Measurements from ENCODE around the gene CEP41. TPM values are rescaled to one million over a fixed set of nuclear protein-coding genes. Genes with fewer than 3 reads are reported as not detected.

The CEP41 gene
- total RNA-seq, 4 donors from 2014 or later = 4.4 to 9.6 (median 5.3) TPM

DNA sequence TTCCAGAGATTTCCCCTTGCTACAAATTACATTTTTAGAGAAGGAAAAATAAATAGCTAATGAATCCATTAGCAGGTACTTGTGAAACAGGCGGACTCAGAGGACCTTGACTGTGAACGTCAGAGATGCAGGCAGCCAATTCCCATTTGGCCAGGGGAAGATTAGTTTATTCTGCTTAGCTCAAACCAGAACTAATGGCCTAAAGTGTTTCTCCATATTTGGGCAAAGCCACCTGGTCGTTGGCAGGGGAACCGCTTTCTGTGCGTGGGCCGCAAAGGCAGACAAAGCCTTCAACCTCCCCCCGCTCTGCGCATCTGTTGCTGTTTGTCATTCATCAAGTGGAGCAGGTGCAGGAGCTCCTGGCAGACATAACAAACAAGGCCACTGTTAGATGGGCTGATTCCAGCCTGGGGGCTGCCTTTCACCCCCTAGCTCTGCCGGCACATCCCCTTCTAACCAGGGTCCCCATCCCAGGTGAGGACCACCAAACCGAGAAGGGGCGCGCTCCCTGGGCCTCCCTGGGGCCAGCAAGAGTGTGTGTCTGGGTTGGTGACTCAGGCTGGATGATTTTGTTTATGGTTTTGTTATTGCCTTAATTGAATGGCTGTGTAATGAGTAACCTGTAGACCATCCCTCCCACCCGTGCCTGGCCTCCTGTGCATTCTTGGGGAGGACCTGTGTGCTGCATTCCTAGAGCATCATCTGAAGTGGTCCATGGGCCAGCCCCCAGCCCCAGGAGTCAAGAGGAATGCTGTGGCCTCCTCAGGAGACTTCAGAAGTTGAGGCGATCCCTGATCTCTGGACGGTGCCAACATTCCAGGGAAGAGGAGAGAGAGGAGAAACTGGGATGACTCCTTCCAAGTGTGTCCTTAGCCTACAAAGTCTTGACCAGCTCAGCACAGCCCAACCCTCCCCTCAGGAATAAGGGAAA, 75.0 kb downstream of the CEP41 start:
- no peak overlapping the region for H3K4me3 ChIP-seq
- 77 to 79% methylated on average over 15 of the region's 15 CpGs for WGBS, 2 donors
- peaks cover 0 to 1% (median 0%) of the 10 kb centered on the region in 4 donors for H3K9me3 ChIP-seq
- H3K27me3 ChIP-seq = no peaks in the 10 kb centered on the region
- DNase-seq (ENCODE audit: low spot score in 2 of 2) = peak in 1 of 2 donors; percentile 41
- H3K4me1 ChIP-seq = peaks cover 0 to 31% (median 4%) of the 10 kb centered on the region in 4 donors
- TF ChIP-seq, protein P1, sequence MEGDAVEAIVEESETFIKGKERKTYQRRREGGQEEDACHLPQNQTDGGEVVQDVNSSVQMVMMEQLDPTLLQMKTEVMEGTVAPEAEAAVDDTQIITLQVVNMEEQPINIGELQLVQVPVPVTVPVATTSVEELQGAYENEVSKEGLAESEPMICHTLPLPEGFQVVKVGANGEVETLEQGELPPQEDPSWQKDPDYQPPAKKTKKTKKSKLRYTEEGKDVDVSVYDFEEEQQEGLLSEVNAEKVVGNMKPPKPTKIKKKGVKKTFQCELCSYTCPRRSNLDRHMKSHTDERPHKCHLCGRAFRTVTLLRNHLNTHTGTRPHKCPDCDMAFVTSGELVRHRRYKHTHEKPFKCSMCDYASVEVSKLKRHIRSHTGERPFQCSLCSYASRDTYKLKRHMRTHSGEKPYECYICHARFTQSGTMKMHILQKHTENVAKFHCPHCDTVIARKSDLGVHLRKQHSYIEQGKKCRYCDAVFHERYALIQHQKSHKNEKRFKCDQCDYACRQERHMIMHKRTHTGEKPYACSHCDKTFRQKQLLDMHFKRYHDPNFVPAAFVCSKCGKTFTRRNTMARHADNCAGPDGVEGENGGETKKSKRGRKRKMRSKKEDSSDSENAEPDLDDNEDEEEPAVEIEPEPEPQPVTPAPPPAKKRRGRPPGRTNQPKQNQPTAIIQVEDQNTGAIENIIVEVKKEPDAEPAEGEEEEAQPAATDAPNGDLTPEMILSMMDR (IDR thresholded peaks at IDR 0.05) = no peak
- TF ChIP-seq EP300 (IDR thresholded peaks at IDR 0.05) (no peak), POLR2A (IDR thresholded peaks at IDR 0.05) (no peak)
- H3K27ac ChIP-seq = no peak overlapping the region
- no peaks in the 10 kb centered on the region for H3K36me3 ChIP-seq

DNA sequence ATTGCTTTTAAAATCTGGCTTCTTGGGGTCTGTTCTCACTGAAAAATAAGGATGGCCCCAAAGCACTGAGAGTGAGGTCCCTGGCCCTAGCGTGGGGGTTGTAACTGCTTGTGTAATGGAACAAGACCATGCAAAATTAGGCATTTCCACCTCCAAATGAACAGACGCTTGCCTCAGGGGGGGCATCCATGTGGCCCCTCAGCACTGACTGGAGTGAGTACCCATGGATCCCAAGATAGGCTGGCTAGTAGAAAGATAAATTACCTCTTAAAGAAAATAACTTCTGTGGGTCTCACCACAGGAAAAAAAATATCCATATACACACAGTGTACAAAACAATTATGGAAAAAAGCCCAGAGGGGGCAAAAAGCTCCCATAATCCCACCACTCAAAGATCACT, 75.7 kb downstream of the CEP41 start:
- Histone ChIP-seq H3K27ac (no peak overlapping the region), H3K9me3 (peaks cover 0 to 8% (median 0%) of the 10 kb centered on the region in 4 donors), H3K36me3 (no peaks in the 10 kb centered on the region), H3K4me1 (peaks cover 0 to 24% (median 3%) of the 10 kb centered on the region in 4 donors), H3K27me3 (no peaks in the 10 kb centered on the region), H3K4me3 (no peak overlapping the region)
- TF ChIP-seq EP300 (IDR thresholded peaks at IDR 0.05) = no peak
- TF ChIP-seq, protein P1 (IDR thresholded peaks at IDR 0.05) = no peak
- no peak for TF ChIP-seq POLR2A (IDR thresholded peaks at IDR 0.05)
- 78 to 80% methylated on average over 2 of the region's 2 CpGs for WGBS, 2 donors
- DNase-seq (ENCODE audit: low spot score in 2 of 2) = no peak

GRCh38 chr7:130364451-130364850, 76.4 kb downstream of the CEP41 start:
- no peaks in the 10 kb centered on the region for H3K36me3 ChIP-seq
- no peak for DNase-seq (ENCODE audit: low spot score in 2 of 2)
- H3K4me3 ChIP-seq = no peak overlapping the region
- peaks cover 0 to 14% (median 0%) of the 10 kb centered on the region in 4 donors for H3K9me3 ChIP-seq
- H3K27ac ChIP-seq = no peak overlapping the region
- no peaks in the 10 kb centered on the region for H3K27me3 ChIP-seq
- TF ChIP-seq POLR2A (IDR thresholded peaks at IDR 0.05) (no peak), EP300 (IDR thresholded peaks at IDR 0.05) (no peak)
- TF ChIP-seq, protein P1 (IDR thresholded peaks at IDR 0.05) = no peak
- 92 to 98% methylated on average over 4 of the region's 4 CpGs for WGBS, 2 donors
- peaks cover 0 to 18% (median under 1%) of the 10 kb centered on the region in 4 donors for H3K4me1 ChIP-seq

DNA sequence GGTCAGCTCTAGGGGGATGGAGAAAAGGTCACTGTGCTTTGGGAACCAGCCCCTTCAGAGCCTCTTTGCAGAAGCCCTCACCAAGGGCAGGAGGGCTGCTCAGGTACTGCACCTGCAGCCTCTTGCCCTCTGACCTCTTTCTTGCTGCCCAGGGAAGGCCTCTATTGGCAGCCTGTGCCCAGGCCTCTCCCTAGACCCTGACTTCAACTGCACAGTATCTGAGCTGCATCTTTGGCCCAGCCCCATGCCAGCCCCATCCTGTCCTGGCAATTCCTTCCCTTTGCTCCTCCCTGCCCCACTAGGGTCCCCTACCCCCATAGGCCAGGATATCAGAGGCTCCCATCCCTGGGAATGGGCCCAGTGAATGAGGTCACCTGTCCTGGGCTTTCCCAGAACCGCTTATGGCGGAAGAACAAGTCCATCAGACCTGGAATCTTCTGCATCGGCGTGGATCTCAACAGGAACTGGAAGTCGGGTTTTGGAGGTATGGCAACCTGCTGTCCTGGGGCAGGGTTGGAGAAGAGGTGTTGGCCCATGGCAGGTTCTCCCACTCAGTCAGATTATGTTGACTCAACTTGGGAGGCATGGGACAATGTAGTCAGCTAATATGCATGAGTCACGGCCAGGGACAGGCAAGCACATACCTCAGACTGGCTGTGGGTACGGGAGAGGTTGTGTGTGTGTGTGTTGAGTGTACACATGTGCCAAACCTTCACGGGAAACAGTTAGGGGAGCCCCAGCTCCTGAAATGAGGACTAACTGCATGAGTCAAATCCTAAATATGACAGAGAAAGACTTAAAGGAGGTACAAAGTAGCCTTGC, 77.6 kb downstream of the CEP41 start:
- no peak for DNase-seq (ENCODE audit: low spot score in 2 of 2)
- Histone ChIP-seq H3K9me3 (peaks cover 0 to 18% (median 0%) of the 10 kb centered on the region in 4 donors), H3K4me1 (peaks cover 0 to 8% (median 0%) of the 10 kb centered on the region in 4 donors), H3K27ac (no peak overlapping the region), H3K4me3 (no peak overlapping the region), H3K36me3 (no peaks in the 10 kb centered on the region), H3K27me3 (no peaks in the 10 kb centered on the region)
- no peak for TF ChIP-seq EP300 (IDR thresholded peaks at IDR 0.05)
- TF ChIP-seq, protein P1 (IDR thresholded peaks at IDR 0.05) = no peak
- TF ChIP-seq POLR2A (IDR thresholded peaks at IDR 0.05) = no peak
- 77 to 83% methylated on average over 8 of the region's 8 CpGs for WGBS, 2 donors
